HCT116 (cell line): ENCODE results near the gene DUSP16.

Experiments
- ATF3 ChIP-seq: IDR thresholded peaks from 2 replicates; pipeline ENCODE4 v1.6.1; 2012
- CBX3 ChIP-seq: IDR thresholded peaks from 2 replicates; pipeline ENCODE4 v1.6.1; 2012; ENCODE audit warnings: low read depth
- CEBPB ChIP-seq: IDR thresholded peaks from 2 replicates; pipeline ENCODE4 v1.6.1; 2012; ENCODE audit warnings: low read depth
- CTCF ChIP-seq, 3 experiments: fragments of 200-600 bp in 1 of 3; sonication (generic) in 1 of 3; IDR thresholded peaks in 2 of 3; conservative IDR thresholded peaks in 1 of 3; 2 replicates each; pipeline ENCODE4 v1.5.1; 2012 to 2017; ENCODE audit warnings: low read depth in 2 of 3, low read length in 2 of 3, antibody characterized with exemption in 1 of 3, borderline replicate concordance in 1 of 3, control low read depth in 1 of 3, mild to moderate bottlenecking in 1 of 3, mixed read lengths in 1 of 3, mixed run types in 1 of 3, moderate library complexity in 1 of 3; ENCODE audit not compliant: insufficient read depth in 1 of 3
- EZH2 ChIP-seq: fragments of 200-600 bp; sonication (generic); IDR thresholded peaks from 2 replicates; pipeline ENCODE4 v1.6.1; 2017; ENCODE audit warnings: antibody characterized with exemption, mixed run types
- MAX ChIP-seq: IDR thresholded peaks from 2 replicates; pipeline ENCODE4 v1.6.1; 2012
- POLR2A ChIP-seq: IDR thresholded peaks from 2 replicates; pipeline ENCODE4 v1.7.0; 2011; ENCODE audit warnings: borderline replicate concordance; ENCODE audit not compliant: insufficient read depth, insufficient read length; ENCODE audit errors: extremely low read depth
- POLR2AphosphoS5 ChIP-seq: IDR thresholded peaks from 2 replicates; pipeline ENCODE4 v1.6.1; 2011; ENCODE audit warnings: mild to moderate bottlenecking, low read depth, low read length, moderate library complexity
- RAD21 ChIP-seq: IDR thresholded peaks from 2 replicates; pipeline ENCODE4 v1.6.1; 2012; ENCODE audit warnings: low read depth, mild to moderate bottlenecking
- REST ChIP-seq: IDR thresholded peaks from 2 replicates; pipeline ENCODE4 v1.6.1; 2012; ENCODE audit warnings: low read depth
- SIN3A ChIP-seq: IDR thresholded peaks from 2 replicates; pipeline ENCODE4 v1.6.1; 2012; ENCODE audit warnings: low read depth
- SP1 ChIP-seq: IDR thresholded peaks from 2 replicates; pipeline ENCODE4 v1.6.1; 2012; ENCODE audit warnings: low read depth
- YY1 ChIP-seq: IDR thresholded peaks from 2 replicates; pipeline ENCODE4 v1.6.1; 2011; ENCODE audit warnings: low read length, low read depth, moderate library complexity, mild to moderate bottlenecking; ENCODE audit not compliant: insufficient replicate concordance; ENCODE audit errors: extremely low read depth
- ZNF274 ChIP-seq: fragments of 200-500 bp; sonication (Bioruptor generic); IDR thresholded peaks from 2 replicates; pipeline ENCODE4 v1.6.1; 2014; ENCODE audit warnings: mild to moderate bottlenecking, low read depth, low read length, inconsistent platforms

GRCh38 chr12:12488823-12489550 lies 73.7 kb downstream of the DUSP16 start:
- TF ChIP-seq CTCF (IDR thresholded peaks at IDR 0.05 in 2 of 3, conservative IDR thresholded peaks at IDR 0.05 in 1 of 3; ENCODE audit: borderline replicate concordance in 1 of 3, insufficient read depth in 1 of 3, low read depth in 2 of 3, low read length in 2 of 3) (no peak), MAX (no peak), ATF3 (no peak), EZH2 (no peak), ZNF274 (no peak), POLR2A (no peak), RAD21 (no peak), CBX3 (no peak), REST (no peak), YY1 (no peak), CEBPB (no peak), SIN3A (no peak), POLR2AphosphoS5 (no peak), SP1 (no peak)
